AG08395 (cell line): ENCODE measurements around the gene ATXN1L.
"Not testable (repeated sequence)": the region's sequence is repeated elsewhere in the genome, so short reads cannot be mapped to it uniquely, and the experiment has no call there.

Experiments
- DNase-seq: peaks from one replicate; pipeline ENCODE4 v3.0.0; 2012; ENCODE audit warnings: mixed read lengths, low spot score

Gene ATXN1L

DNA sequence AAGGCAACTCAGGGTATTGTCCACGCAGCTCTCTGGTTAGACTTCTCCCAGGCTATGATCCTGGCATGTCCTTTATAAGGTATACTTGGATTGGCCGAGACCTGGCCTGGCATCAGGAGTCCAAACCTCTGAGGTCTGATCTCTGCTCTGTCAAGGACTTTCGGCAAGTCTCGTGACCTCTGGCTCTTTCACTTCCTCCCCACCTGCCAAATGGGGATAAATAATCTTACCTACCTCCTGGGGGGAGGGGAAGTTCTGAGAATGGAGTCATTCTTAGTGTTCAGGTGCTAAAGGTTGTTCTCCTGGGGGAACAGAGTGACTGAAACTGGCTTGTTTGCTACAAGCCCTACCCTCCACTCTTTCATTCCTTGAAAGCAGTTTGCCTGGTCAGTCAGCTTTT, 7.6 kb downstream of the ATXN1L start:
- DNase-seq = no peak

DNA sequence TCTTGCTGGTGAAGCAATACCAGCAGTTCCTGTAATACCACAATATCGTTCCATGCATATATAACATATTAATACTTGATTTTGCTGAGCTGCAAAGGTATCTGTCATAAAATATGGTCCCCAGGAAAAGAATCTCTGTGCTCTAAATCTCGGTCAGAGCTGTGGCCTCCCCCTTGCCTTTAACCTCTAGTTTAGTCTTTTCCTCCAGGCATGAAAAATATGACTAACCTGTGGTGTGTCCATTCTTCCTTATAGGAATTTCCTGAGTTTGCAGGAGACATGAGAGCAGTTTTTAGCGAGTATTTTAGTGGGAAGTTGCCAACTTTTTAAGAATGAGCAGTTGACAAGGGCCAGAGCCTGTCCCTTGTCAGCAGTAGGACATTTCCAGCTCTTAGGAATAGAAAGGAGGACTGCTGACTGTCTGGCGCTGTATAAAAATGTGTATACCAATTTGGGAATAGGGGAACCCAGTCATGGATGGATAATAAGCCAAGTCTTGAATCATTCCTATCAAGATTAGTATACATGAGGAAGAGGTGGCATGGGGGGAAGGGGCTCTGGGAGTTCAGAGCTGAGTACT, 8.7 kb downstream of the ATXN1L start:
- DNase-seq = no peak

DNA sequence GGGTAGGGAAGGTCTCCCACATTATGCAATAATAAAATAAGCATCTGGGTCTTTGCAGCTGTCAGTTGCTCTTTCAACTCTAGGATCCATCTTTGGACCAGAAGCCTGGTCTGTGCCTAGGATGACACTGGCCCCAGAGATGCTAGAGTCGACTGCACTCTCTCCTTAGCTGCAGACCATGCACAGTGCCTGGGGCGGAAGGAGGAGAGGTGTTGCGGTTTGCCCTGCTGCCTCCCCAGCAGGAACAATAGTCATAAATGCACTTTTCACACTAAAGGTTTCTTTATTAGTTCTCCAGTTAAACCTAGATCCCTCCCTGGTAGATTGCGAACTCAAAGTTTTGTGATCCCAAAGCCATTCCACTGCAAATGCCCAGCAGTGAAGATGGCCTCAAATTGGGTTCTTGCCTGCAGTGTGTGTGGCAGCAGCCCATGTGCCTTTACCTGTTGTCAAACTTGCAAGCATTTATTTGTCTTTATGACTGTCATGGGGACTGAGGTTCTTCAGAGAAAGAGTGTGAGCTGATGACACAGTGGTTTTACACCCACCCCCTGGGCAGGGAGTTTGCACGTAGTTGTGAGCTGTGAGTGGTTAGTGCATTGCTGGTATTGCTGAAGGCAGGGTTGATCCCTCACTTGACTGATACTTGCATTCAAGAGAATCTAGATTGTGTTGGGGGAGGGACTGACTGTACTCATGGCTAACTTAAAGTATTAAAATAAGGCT, 10.3 kb downstream of the ATXN1L start:
- no peak for DNase-seq

DNA sequence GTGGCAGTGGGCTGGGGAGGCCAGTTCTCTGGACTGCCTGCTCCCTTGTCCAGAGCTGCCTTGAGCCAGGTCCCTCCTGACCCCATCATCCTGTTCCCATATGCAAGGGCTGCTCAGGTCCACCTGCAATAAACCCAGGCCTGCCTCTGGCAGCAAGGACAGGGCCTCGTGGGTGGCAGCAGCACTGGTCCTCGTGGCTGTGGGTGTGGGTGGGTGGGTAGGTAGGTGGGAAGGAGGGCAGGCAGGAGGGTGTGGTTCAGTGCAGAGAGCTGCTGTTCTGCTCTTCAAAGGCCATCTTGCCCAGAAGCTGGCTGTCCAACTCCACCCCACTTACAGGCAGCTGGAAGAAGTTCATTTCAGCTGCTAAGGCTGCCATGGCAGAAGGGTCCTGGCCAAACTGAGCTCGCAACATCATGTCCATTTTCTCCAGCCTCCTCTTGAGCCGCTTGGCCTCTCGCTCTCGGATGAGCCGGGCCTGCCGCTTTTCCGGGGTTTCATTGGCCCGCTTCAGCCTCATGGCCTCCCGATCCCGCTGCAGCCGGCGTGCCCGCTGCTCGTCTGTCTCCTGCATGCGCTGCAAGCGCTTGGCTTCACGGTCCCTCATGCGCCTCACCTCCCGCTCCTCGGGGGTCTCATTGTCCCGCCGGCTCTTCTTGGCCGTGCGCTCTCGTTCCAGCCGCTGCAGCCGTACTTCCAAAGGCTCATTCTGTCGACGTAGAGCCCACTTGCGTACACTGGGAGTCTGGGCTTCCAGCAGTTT, 14.2 kb downstream of the ATXN1L start:
- no peak for DNase-seq

DNA sequence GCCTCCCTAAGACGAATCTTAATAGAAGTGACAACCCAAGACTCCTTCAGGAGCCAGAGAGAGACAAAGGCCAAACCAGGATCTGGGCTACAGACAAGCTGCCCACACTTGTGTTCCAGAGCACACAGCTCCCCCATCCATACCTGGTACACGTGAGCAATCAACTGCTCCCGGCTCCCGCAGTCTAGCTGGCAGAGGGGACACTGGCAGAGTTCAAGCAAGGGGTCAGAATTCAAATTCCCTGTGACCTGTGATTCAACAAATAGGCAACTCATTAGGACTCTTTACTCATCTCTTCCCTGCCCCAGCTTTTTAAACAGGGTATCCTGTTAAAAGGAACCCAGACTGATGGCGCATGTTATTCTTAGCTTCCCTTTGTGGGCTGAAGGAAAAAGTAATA, 18.2 kb downstream of the ATXN1L start:
- DNase-seq = no peak

DNA sequence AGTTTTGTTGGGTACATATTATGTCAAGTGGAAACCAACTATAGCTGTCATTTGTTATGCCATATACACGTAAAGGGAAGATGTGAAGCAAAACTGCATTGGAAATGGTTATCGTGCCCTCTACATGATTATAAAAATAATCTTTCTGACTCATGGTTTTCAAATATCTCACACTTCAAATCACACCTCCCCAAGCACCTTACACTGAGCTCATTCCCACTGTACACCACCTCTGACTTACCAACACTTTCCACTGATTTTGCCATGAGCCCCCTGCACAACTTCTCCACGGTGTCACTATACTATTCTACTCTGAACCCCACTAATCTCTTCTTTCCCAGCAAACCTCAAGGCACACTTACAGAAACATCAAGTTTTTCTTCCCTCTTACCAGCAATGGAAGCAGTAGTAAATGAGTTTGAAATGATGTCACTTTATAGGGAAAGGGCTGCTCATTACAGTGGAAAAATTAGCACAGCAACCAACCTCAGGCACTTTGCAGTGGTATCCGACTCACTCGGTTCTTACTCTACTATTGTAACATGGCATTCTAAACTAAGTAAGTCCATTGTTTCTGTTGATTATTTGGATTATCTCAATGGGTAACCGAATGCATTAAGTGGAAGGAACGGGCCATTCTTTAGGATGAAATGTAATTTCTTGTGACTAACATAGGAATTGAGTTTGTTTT, 19.5 kb downstream of the ATXN1L start:
- DNase-seq = no peak

DNA sequence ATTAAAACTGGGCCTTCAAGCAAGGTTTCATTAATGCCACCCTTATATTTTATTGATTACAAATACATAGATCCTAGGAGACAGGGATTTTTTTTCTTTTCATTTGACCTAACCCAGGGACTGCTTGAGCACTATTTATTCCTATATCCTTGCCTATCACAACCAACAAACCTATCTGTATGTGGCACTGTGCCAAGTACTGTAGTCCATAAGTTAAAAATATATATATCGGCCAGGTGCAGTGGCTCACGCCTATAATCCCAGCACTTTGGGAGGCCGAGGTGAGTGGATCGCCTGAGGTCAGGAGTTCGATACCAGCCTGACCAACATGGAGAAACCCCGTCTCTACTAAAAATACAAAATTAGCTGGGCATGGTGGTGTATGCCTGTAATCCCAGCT, 21.4 kb downstream of the ATXN1L start:
- DNase-seq = not testable (repeated sequence)

DNA sequence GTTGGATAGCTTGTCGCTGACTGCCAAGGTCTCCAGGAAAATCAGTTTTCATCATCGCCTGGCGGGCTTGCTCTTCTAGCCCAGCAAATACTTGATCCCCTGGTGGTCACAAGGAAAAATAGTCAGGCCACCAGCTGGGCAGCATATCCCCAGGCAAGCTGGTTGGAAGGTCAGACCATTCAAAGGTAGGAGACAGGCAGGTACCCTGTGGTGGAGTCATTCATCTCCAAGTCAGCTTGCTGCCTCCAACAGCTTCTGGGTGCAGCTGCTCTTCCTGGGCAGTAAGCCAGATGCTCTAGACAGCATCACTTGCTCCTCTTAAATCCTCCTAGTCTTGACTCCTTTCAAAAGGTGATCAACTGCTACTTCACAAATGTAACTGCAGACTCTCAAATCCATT, 22.2 kb downstream of the ATXN1L start:
- no peak for DNase-seq

DNA sequence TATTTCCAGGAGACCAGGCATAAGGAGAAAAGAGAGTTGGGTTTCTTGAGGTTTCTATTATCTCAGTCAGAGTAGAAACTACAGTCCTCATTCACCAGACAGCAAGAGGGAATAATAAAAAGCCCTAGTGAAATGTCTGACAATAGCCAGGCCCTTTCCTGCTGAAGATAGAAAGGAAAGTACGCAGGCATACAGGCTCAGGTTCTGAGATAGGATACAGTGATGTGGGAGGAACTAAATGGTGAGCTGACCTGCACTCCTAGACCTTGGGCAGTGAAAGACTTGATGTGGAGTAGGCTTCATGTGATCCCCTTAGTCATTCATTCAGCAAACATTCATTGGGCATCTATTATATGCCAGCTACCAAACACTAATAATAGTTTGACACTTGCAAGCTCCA, 23.3 kb downstream of the ATXN1L start:
- DNase-seq = no peak

DNA sequence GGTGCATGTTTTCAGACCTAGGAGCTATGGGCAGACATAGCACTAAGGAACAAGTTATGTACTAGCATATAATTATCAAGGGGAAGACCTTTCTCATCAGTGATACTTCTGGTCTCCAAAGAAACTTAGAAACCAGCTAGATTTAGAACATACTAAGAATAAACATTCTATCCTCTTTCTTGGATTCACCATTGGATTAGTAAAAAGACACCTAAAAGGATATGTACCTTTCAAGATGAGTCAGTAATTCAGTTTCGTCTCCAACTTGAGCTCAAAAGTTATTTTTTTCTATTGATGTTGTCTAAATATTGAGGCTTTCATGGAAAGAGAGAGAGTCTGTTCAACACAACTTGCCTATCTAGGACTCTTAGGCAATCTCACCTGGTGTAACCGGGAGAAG, 25.0 kb downstream of the ATXN1L start:
- DNase-seq = no peak

DNA sequence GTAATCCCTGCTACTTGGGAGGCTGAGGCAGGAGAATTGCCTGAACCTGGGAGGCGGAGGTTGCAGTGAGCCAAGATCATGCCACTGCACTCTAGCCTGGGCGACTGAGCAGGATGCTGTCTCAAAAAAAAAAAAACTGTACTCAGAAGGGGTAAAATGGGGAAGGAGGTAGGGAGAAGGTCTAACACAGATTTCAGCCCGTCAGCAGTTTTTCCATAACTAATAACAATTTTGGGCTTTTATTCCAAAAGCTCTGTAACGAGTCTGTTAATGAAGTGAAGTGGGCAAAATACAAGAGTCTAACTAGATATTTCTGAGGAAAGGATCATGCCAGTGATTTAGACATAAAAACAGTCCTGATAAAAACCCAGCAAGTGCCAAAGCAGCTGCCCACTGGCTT, 27.4 kb downstream of the ATXN1L start:
- no peak for DNase-seq

DNA sequence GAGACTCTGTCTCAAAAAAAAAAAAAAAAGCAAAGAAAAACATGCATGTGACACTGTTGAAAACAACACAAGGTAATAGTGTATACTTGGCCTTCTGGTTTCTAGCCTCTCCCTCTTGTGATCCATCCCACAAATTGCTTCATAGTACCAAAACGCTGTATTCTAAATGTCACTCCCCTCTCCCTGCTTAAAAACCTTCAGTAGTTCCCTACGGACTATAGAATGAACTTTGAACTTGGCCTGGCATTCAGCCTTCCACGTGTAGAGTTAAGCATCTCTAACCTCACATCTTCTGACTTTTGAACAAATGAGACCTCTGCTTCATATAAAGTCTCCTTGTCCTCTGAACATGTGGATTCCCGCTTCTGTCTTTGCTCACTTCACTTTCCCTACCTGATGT, 33.1 kb downstream of the ATXN1L start:
- no peak for DNase-seq

DNA sequence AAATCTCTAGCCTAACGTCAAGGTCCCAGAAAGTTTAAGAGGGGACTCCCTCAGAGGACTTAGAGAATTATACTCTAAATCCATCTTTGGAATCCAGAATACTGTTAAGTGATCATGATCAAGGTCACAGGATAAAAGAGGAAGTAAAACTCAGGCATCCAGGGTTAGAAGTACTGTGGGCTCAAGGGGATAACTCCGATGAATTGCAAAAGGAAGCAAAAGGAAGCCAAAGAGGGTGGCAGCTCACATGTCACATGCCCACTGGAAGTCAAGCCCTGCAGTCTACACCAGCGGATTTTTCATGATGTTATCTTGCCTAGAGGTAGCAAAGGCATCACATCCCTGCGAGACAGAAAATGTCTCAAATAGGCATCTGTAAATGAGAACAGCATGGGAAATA, 34.4 kb downstream of the ATXN1L start:
- DNase-seq = no peak

DNA sequence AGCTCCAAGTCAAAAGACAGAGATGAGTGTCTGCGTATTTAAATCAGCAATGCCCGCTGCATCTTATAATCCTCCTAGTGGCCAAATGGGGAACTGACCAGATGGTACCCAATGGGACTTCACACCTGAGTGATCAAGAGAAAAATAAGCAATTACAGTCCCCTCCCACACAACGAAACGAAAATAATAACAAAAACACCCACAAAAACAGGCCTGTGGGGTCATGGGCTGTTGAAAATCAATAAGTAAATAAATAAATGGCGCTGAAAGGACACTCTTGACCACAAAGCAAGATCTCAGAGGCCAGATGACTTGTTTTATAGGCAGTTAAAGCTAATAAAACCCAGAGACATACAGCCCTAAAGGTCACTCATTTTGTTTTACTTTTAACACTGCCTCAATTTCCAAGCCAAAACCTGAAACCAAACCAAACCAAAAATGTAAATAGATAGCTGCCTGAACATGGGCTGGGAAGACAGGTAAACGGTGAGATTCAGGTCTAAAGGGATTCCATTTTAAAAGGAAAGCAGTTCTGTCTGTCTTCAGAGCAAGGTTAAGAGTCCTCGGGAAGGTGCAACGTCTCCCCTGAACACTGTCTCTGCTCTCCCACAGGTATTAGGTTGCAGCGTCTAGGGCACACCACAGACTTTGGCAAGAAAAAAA, 36.9 kb downstream of the ATXN1L start:
- peak; percentile 75 for DNase-seq

DNA sequence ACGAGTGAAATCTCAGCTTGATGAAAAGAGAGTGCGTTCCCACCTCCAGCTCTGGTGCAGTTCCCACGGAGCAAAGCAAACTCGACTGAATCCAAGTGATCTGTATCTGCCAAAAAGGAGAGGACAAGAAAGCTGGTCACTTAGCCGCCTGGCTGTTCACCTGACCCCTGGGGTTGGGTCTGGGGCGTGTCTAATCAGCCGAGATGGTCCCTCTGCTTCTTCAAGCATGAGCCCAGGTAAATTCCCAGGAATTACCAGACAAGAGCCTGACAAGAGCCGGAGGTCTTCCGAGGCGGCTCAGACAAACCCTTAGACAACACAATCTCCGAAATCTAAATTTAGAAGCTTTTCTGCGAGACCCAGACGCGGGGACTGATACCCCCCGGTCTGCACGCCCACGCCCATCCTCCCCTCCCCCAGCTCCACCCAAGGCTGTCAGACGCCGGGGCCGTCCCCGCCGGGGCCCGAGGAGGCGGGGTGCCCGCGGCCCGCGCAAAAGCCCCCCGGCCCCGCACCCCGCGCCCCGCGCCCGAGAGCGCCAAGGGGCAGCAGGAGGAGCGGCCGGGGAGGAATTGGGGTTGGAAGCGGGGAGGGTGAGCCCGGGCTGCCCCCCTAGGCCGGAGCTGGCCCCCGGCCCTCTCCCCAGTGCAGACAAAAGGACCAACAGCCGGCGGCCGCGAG, 37.5 kb downstream of the ATXN1L start:
- DNase-seq = no peak

DNA sequence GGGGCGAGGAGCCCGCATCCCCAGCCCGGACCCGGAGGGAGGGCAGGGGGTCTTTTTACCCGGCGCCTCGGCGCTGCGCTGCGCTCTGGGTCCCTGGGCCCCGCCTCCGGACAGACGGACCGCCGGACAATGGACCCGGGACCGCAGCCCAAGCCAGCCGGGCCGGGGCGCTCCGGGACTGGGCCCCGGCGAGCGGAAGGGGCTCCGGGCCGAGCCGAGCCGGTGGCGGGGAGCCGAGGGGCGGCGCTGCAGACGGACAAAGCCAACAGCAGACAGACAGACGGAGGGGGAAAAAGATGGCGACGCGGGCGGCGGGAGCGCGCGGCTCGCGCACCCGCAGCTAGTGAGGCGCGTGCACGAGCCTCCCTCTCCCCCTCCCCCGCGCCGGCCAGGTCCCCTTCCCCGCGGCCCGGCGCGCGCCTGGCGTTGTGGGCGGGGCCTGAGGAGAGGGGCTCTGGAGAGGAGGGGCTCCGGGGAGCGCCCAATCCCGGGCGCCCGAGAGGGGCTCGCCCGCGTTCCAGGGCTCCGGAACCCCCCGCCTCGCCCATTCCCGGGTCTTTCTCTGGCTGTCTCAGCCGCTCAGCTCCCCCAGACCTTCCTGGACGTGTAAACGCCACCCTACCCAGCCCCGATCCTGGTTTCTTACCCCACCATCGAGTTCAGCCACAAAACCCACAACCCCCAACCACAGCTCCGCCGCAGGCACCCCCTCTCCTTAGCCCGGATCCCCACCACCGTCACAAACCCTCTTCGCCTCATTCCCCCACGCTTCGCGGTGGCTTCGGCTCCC, 38.3 kb downstream of the ATXN1L start, which contains the start of gene ZNF821:
ZNF821 (minus strand) TSS at position 334 of the 790 bp plus-strand sequence. CDS start 4,236 bp downstream, outside the sequence.
- DNase-seq = peak; percentile 86

DNA sequence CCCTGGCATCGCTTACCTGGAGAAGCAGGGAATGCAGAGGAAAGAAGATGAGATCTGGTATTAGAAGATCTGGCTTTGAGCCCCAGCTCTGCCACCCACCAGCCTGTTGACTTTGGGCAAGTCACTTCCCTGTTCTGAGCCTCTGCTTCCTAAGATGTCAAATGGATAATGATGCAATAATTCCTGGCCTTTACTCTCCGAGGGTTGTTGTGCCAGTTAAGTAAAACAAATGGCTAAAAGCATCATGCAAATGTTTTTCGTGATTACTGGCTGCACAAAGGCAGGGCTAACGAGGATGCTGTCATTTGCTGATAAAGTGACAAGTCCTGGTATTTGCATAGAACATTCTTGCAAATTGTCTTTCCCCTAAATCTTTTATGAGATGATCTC, 39.5 kb downstream of the ATXN1L start:
- DNase-seq = no peak

DNA sequence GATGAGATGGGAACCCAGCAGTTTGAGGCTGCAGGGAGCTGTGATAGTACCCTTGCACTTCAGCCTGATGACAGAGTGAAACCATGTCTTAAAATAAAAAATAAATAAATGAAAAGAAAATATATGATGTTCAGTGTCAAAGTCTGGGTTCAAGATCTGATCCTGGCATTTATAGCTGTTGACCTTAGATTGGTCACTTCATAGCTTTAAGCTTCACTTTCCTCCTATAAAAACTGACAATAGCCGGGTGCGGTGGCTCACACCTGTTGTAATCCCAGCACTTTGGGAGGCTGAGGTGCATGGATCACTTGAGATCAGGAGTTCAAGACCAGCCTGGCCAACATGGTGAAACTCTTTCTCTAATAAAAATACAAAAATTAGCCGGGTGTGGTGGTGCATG, 43.4 kb downstream of the ATXN1L start:
- no peak for DNase-seq

DNA sequence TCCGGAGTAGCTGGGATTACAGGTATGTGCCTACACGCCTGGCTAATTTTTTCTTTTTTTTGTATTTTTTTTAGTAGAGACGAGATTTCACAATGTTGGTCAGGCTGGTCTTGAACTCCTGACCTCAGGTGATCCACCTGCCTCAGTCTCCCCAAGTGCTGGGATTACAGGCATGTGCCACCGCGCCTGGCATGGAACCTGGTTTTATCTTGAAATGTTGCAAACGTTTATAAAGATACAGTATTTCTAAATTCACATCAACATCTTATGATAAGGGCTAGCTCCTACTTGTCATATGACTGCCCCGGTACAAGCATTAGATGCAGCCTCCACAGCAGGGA, 48.1 kb downstream of the ATXN1L start:
- no peak for DNase-seq

DNA sequence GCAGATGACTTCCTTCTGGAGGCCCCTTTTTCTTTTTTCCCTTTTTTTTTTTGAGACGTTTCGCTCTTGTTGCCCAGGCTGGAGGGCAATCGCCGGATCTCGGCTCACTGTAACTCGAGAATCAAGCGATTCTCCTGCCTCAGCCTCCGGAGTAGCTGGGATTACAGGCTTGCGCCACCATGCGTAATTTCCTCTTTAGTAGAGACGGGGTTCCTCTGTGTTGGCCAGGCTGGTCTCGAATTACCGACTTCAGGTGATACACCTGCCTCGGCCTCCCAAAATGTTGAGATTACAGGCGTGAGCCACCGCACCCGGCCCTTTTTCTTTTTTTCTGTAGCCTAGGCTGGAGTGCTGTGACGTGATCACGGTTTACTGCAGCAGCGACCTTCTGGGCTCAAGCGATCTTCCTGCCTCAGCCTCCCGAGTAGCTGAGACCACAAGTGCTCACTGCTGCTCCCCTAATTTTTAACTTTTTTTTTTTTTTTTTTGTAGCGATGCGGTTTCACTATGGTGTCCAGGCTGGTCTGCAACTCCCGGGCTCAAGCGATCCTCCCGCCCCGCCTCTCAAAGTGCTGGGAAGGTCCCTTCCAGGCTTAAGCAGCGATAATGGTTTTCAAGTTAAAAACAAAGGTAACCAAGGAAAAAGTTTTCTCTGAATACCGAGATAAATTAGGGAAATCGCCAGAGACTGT, 48.6 kb downstream of the ATXN1L start:
- DNase-seq = no peak
